Heart right ventricle (tissue), 16 donors: ENCODE data around the gene FAM174B. TPM values are rescaled to one million over a fixed set of nuclear protein-coding genes. Genes with fewer than 3 reads are reported as not detected.

Experiments used
- ATAC-seq, 8 donors: fragments of 200-7000 bp; cut with Tn5 transposase; one replicate each; pipeline ENCODE4 v1.9.1; 2020; ENCODE audit warnings: mild to moderate bottlenecking in 8 of 8, moderate library complexity in 8 of 8, moderate number of reproducible peaks in 1 of 8
- DNase-seq, 2 donors: peaks; one replicate each; pipeline ENCODE4 v3.0.0-alpha.2; 2020
- H3K27ac ChIP-seq, 10 donors: fragments of 200-600 bp; sonication (generic) in 2 of 10; one replicate each; pipeline versions ENCODE4 v1.5.0 to v1.8.0; 2020 to 2022; ENCODE audit warnings: mild to moderate bottlenecking in 3 of 10
- H3K27me3 ChIP-seq, 7 donors: fragments of 200-600 bp; one replicate each; pipeline ENCODE4 v1.8.0; 2021 to 2022; ENCODE audit warnings: mild to moderate bottlenecking in 2 of 7
- H3K36me3 ChIP-seq, 9 donors: fragments of 200-600 bp; sonication (generic) in 1 of 9; one replicate each; pipeline versions ENCODE4 v1.5.0 to v1.8.0; 2020 to 2022; ENCODE audit warnings: mild to moderate bottlenecking in 2 of 9
- H3K4me1 ChIP-seq, 9 donors: fragments of 200-600 bp; sonication (generic) in 1 of 9; one replicate each; pipeline versions ENCODE4 v1.5.0 to v1.8.0; 2020 to 2022; ENCODE audit warnings: mild to moderate bottlenecking in 4 of 9
- H3K4me3 ChIP-seq, 10 donors: fragments of 200-600 bp; sonication (generic) in 2 of 10; one replicate each; pipeline versions ENCODE4 v1.5.0 to v1.8.0; 2020 to 2022; ENCODE audit warnings: mild to moderate bottlenecking in 7 of 10, moderate library complexity in 2 of 10
- H3K9me3 ChIP-seq, 11 donors: fragments of 200-600 bp in 10 of 11; sonication (generic) in 2 of 11; one replicate each; pipeline versions ENCODE4 v1.5.0 to v1.8.0; 2013 to 2022; ENCODE audit warnings: mild to moderate bottlenecking in 2 of 11, control low read depth in 1 of 11, moderate library complexity in 1 of 11
- WGBS, 2 donors: extraction: QIAGEN DNeasy Blood & Tissue Kit; methylation state at CpG; one replicate each; pipeline ENCODE4 v1.1.7; 2013; ENCODE audit warnings: inconsistent platforms in 1 of 2; 5-methylcytosine and 5-hydroxymethylcytosine counted together
- intact Hi-C, 10 donors: fragments of 100-400 bp; cut with DNase I; formaldehyde crosslinking; loops; one replicate each; pipeline versions ENCODE4 v1.11.1 to v1.14.2; 2022
- polyA plus RNA-seq, 2 donors: library from polyadenylated mRNA; stranded (reverse); fragments of 200-250 nt; gene quantifications; one replicate each; pipeline ENCODE4 v1.2.3, GENCODE V29; 2013
- total RNA-seq, 10 donors: library from RNA; stranded (reverse); fragmentation: NEBNext Ultra II Directional in 3 of 10; extraction: Animal tissue kit (Norgen Biotek cat#: 25700) in 3 of 10; gene quantifications; one replicate each; pipeline versions ENCODE4 v1.2.1 to v1.2.4, GENCODE V29; 2021 to 2023
- TF ChIP-seq, protein P1 (sequence below), 9 donors: fragments of 200-600 bp; sonication (generic) in 2 of 9; IDR thresholded peaks; one replicate each; pipeline versions ENCODE4 v1.5.0 to v1.8.0; 2021 to 2022; ENCODE audit warnings: antibody characterized with exemption in 9 of 9, mild to moderate bottlenecking in 5 of 9, moderate library complexity in 1 of 9
- donor health status: Arrhythmogenic right ventricular cardiomyopathy.
- donor health status: ischemic (EF 13 %, LVEDD 7.1; RV severe dilation, severe dysfunction).
- donor health status: healthy with polysubstance abuse.
- donor health status: DM: no; HTN: yes; CAD: no.
- donor health status: DM: no; HTN: no; CAD: no.
- donor health status: ischemic (EF 25% LVEDD 6.9; RV normal size, moderate dysfunction).
- donor health status: ischemic (EF 25% LVEDD 5.7; RV mildly dilated, moderate dysfunction).
- donor health status: healthy.
- donor health status: DM: yes; HTN: yes; CAD: no.
- donor health status: Ischemic cardiomyopathy.
- donor health status: ischemic (EF 35%, LVEDD 5.7; RV mildly dilated, moderate dysfunction).
- donor health status: nonischemic (EF 11% LVEDD 7.7; RV severe dilation, severe dysfunction).
- donor health status: DM: yes; HTN: yes; CAD: no.
- donor health status: PGD.
- donor health status: ischemic (EF 29% LVEDD 5.4; RV normal size, mild dysfunction).
- donor health status: nonischemic (EF 23%, LVEDD 6.1; RV moderate dilation, normal function).

The FAM174B gene
- total and polyA plus RNA-seq, 12 donors, result 6.1 to 16.9 (median 10.8) TPM

DNA sequence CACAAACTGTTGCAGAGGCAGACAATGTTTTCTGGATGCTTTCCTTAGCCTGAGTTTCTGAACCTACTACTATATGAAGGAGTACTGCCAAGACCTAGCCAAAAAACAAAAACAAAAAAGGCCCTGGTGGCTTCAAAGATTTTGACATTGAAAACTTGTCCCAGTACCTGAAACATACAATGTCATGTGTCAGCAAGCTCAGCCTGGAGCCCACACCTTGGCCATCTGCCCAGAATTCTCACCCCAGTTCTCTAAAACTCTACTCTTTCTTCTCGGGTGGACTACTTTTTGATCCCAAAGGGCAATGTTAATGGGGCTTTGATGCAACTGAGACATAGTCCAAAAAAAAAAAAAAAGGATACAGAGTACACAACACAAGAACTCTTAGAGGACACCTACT is 81.4 kb downstream of the FAM174B start:
- TF ChIP-seq, protein P1, sequence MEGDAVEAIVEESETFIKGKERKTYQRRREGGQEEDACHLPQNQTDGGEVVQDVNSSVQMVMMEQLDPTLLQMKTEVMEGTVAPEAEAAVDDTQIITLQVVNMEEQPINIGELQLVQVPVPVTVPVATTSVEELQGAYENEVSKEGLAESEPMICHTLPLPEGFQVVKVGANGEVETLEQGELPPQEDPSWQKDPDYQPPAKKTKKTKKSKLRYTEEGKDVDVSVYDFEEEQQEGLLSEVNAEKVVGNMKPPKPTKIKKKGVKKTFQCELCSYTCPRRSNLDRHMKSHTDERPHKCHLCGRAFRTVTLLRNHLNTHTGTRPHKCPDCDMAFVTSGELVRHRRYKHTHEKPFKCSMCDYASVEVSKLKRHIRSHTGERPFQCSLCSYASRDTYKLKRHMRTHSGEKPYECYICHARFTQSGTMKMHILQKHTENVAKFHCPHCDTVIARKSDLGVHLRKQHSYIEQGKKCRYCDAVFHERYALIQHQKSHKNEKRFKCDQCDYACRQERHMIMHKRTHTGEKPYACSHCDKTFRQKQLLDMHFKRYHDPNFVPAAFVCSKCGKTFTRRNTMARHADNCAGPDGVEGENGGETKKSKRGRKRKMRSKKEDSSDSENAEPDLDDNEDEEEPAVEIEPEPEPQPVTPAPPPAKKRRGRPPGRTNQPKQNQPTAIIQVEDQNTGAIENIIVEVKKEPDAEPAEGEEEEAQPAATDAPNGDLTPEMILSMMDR (IDR thresholded peaks at IDR 0.05), result no peak
- WGBS, 2 donors, result 37 to 68% methylated on average over 1 of the region's 1 CpG

DNA sequence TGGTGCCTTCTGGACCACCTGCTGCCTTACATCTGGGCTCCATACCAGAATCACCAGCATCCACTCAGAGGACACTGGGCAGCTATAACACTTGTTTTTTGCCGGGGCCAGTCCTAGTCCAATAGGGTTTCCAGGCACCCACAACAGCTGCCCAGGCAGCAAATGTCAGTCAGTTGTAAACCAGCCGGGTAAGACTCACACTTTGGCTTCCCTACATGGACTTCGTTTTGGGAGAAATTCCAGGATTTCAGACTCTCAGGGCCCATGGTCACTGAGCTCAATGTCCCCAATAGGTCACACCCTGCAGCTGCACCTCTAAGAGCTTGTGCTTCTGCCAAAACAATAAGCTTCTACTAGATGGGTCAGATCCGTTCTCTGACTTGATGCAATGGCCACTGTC is 83.8 kb downstream of the FAM174B start:
- no peaks in the 10 kb centered on the region for H3K36me3 ChIP-seq
- no peak overlapping the region for H3K27ac ChIP-seq
- intact Hi-C loops, result no loop called here
- H3K9me3 ChIP-seq, result no peaks in the 10 kb centered on the region
- TF ChIP-seq, protein P1 (IDR thresholded peaks at IDR 0.05), result no peak
- no peaks in the 10 kb centered on the region for H3K27me3 ChIP-seq
- peaks cover 0 to 10% (median 0%) of the 10 kb centered on the region in 9 donors for H3K4me1 ChIP-seq
- H3K4me3 ChIP-seq, result no peak overlapping the region
- ATAC-seq (peak in 1 of 8 donors; percentile 41), DNase-seq (no peak)
- WGBS, 2 donors, result 68 to 91% methylated on average over 4 of the region's 4 CpGs

More for the DNA sequence above, 81.4 kb downstream of the FAM174B start:
- intact Hi-C loops, result no loop called here
- Histone ChIP-seq H3K4me3 (no peak overlapping the region), H3K27ac (no peak overlapping the region), H3K27me3 (no peaks in the 10 kb centered on the region), H3K4me1 (peaks cover 0 to 10% (median 0%) of the 10 kb centered on the region in 9 donors), H3K36me3 (no peaks in the 10 kb centered on the region), H3K9me3 (no peaks in the 10 kb centered on the region)
- DNase-seq (no peak), ATAC-seq (no peak)

DNA sequence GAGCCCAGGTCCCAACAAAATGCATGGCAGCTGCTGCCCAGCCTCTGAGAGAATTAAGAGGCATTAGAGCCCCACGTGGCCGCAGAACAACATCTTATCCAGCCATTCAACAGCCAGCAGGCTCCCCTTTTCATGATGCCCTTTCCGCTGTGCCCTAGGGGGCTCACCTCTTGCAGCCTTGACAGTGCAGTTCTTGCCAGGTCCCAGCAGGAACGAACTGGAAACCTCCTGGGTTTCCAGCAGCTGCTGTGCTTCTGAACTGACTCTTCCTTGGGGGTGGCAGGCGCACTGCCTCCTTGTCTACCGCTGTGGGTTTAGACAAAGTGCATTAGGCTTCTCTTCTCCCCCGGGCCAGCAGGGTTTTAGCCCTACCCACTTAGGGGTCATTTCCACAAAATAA is 85.2 kb downstream of the FAM174B start:
- Histone ChIP-seq H3K4me1 (peaks cover 0 to 10% (median 0%) of the 10 kb centered on the region in 9 donors), H3K4me3 (no peak overlapping the region), H3K27ac (no peak overlapping the region), H3K27me3 (no peaks in the 10 kb centered on the region), H3K9me3 (no peaks in the 10 kb centered on the region), H3K36me3 (no peaks in the 10 kb centered on the region)
- ATAC-seq, result no peak
- TF ChIP-seq, protein P1 (IDR thresholded peaks at IDR 0.05), result no peak
- 55 to 56% methylated on average over 7 of the region's 7 CpGs for WGBS, 2 donors
- no peak for DNase-seq
- intact Hi-C loops, result no loop called here

DNA sequence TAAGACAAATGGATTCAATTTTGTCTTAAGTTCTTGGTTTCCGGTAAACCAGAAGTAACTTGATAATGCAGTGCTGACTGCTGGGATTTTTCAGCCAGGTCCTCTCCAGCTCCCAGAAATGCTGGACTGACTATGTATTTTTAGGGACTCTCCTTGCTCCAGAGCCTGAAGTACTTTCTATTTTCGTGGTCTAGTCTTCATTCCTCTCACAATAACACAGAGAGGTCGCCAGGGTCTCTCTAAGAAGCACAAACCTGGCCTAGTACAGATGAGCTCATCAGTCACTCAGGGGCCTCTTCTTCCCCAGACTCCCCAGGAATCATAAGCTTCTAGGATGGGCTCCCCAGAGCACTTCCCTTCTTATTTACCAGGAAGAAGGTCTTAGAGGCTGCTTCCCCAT is 85.8 kb downstream of the FAM174B start:
- peaks cover 0 to 10% (median 0%) of the 10 kb centered on the region in 9 donors for H3K4me1 ChIP-seq
- no peaks in the 10 kb centered on the region for H3K36me3 ChIP-seq
- no peak overlapping the region for H3K4me3 ChIP-seq
- peaks cover 0 to 2% (median 0%) of the 10 kb centered on the region in 7 donors for H3K27me3 ChIP-seq
- no peaks in the 10 kb centered on the region for H3K9me3 ChIP-seq
- no peak overlapping the region for H3K27ac ChIP-seq
- intact Hi-C loops, result no loop called here
- DNase-seq (no peak), ATAC-seq (peak in 4 of 8 donors; percentile 37 to 76 (median 50))
- TF ChIP-seq, protein P1 (IDR thresholded peaks at IDR 0.05), result no peak
- WGBS, 2 donors, result 26 to 34% methylated on average over 3 of the region's 3 CpGs

Other genes starting within 250 kb of the FAM174B start
- gene CHD2, start 244.5 kb upstream of the FAM174B start, total RNA-seq, result 10 to 100 TPM; 38.0 to 74.0 (median 56.3) TPM
- gene CHD2, start 244.5 kb upstream of the FAM174B start, polyA plus RNA-seq, result 10 to 100 TPM; 12.2 to 41.7 TPM